Measurements from ENCODE around the gene BPHL. TPM values are rescaled to one million over a fixed set of nuclear protein-coding genes. Genes with fewer than 3 reads are reported as not detected.
"Not testable (repeated sequence)": the region's sequence is repeated elsewhere in the genome, so short reads cannot be mapped to it uniquely, and the experiment has no call there.

Gene BPHL
- total RNA-seq, 4 donors from 2014 or later, result 6.3 to 8.3 (median 7.3) TPM

GRCh38 chr6:3195695-3196497 lies 77.4 kb downstream of the BPHL start:
- H3K36me3 ChIP-seq, result no peaks in the 10 kb centered on the region
- DNase-seq (ENCODE audit: extremely low spot score), result no peak
- H3K4me1 ChIP-seq, result peaks cover 0 to 11% (median 11%) of the 10 kb centered on the region in 4 donors
- 90% methylated on average over 16 of the region's 16 CpGs for WGBS
- no peaks in the 10 kb centered on the region for H3K27me3 ChIP-seq
- no peak for TF ChIP-seq CTCF (IDR thresholded peaks at IDR 0.05)
- TF ChIP-seq POLR2AphosphoS5 (IDR thresholded peaks at IDR 0.05), result no peak
- TF ChIP-seq POLR2A (IDR thresholded peaks at IDR 0.05; ENCODE audit: low read depth), result no peak
- no peak overlapping the region for H3K27ac ChIP-seq (replicated peaks in 1 of 4)
- H3K9me3 ChIP-seq, result no peaks in the 10 kb centered on the region
- H3K4me3 ChIP-seq, result no peak overlapping the region
- intact Hi-C loops (cut with DNase I), result no loop called here

- Histone ChIP-seq H3K4me3 (no peak overlapping the region), H3K36me3 (no peaks in the 10 kb centered on the region), H3K9me3 (no peaks in the 10 kb centered on the region), H3K4me1 (peaks cover 0 to 11% (median 11%) of the 10 kb centered on the region in 4 donors), H3K27me3 (no peaks in the 10 kb centered on the region), H3K27ac (replicated peaks in 1 of 4) (no peak overlapping the region)
- 88% methylated on average over 5 of the region's 5 CpGs for WGBS
- intact Hi-C loops (cut with DNase I), result no loop called here
- DNase-seq (ENCODE audit: extremely low spot score), result no peak
- TF ChIP-seq EP300 (IDR thresholded peaks at IDR 0.05) (no peak), CTCF (IDR thresholded peaks at IDR 0.05) (no peak), POLR2AphosphoS5 (IDR thresholded peaks at IDR 0.05) (no peak), POLR2A (IDR thresholded peaks at IDR 0.05; ENCODE audit: low read depth) (no peak)
These were observed 78.3 kb downstream of the BPHL start for GRCh38 chr6:3196770-3197169.

GRCh38 chr6:3197734-3198133 lies 79.2 kb downstream of the BPHL start:
- H3K4me3 ChIP-seq; DNase-seq (ENCODE audit: extremely low spot score); H3K36me3 ChIP-seq; H3K9me3 ChIP-seq; H3K27ac ChIP-seq (replicated peaks in 1 of 4); intact Hi-C loops (cut with DNase I); H3K27me3 ChIP-seq: not testable (repeated sequence)
- peaks cover 0 to 11% (median 11%) of the 10 kb centered on the region in 4 donors for H3K4me1 ChIP-seq
- 83% methylated on average over 3 of the region's 5 CpGs for WGBS

- H3K27me3 ChIP-seq, result no peaks in the 10 kb centered on the region
- no peak for TF ChIP-seq EP300 (IDR thresholded peaks at IDR 0.05)
- no peak for TF ChIP-seq POLR2A (IDR thresholded peaks at IDR 0.05; ENCODE audit: low read depth)
- no peak for TF ChIP-seq POLR2AphosphoS5 (IDR thresholded peaks at IDR 0.05)
- no peak for TF ChIP-seq CTCF (IDR thresholded peaks at IDR 0.05)
- intact Hi-C loops (cut with DNase I), result no loop called here
- no peaks in the 10 kb centered on the region for H3K36me3 ChIP-seq
- H3K27ac ChIP-seq (replicated peaks in 1 of 4), result no peak overlapping the region
- H3K9me3 ChIP-seq, result no peaks in the 10 kb centered on the region
- WGBS, result 79% methylated on average over 5 of the region's 5 CpGs
- H3K4me3 ChIP-seq, result no peak overlapping the region
- no peak for DNase-seq (ENCODE audit: extremely low spot score)
- H3K4me1 ChIP-seq, result peaks cover 0 to 10% (median 9%) of the 10 kb centered on the region in 4 donors
These were observed 80.9 kb downstream of the BPHL start for GRCh38 chr6:3199382-3199781.

- Histone ChIP-seq H3K4me1 (no peaks in the 10 kb centered on the region), H3K9me3 (no peaks in the 10 kb centered on the region), H3K27ac (replicated peaks in 1 of 4) (no peak overlapping the region), H3K27me3 (no peaks in the 10 kb centered on the region), H3K36me3 (no peaks in the 10 kb centered on the region), H3K4me3 (no peak overlapping the region)
- intact Hi-C loops (cut with DNase I), result no loop called here
- DNase-seq (ENCODE audit: extremely low spot score), result no peak
- TF ChIP-seq CTCF (IDR thresholded peaks at IDR 0.05) (no peak), POLR2AphosphoS5 (IDR thresholded peaks at IDR 0.05) (no peak), EP300 (IDR thresholded peaks at IDR 0.05) (no peak), POLR2A (IDR thresholded peaks at IDR 0.05; ENCODE audit: low read depth) (no peak)
These were observed 82.2 kb downstream of the BPHL start for GRCh38 chr6:3200682-3201081.
